ENCODE results near the gene CELA2A. TPM values are rescaled to one million over a fixed set of nuclear protein-coding genes. Genes with fewer than 3 reads are reported as not detected.

Gene CELA2A
- total and polyA plus RNA-seq, 4 donors: 0.63 to 1.8 (median 1.3) TPM; not detected in 1

GRCh38 chr1:15436881-15437442 lies 19.6 kb upstream of the CELA2A start:
- DNase-seq (no peak), ATAC-seq (ENCODE audit: low FRiP score) (no peak)
- Histone ChIP-seq H3K36me3 (ENCODE audit: control insufficient read depth in 1 of 2, insufficient read depth in 2 of 2, low read length in 1 of 2) (no peaks in the 10 kb centered on the region), H3K4me3 (ENCODE audit: low read length in 2 of 2) (no peak overlapping the region), H3K27me3 (ENCODE audit: control insufficient read depth in 1 of 2, insufficient read depth in 2 of 2, low read length in 1 of 2) (no peaks in the 10 kb centered on the region), H3K27ac (ENCODE audit: low read depth in 1 of 2, low read length in 2 of 2) (no peak overlapping the region), H3K9me3 (ENCODE audit: control insufficient read depth, low read length) (no peaks in the 10 kb centered on the region), H3K4me1 (ENCODE audit: control insufficient read depth in 1 of 2, insufficient read depth in 2 of 2, low read length in 2 of 2) (no peaks in the 10 kb centered on the region)
- intact Hi-C loops (cut with DNase I): no loop called here
- 94 to 98% methylated on average over 6 of the region's 6 CpGs for WGBS, 2 donors

GRCh38 chr1:15439325-15439724 lies 17.2 kb upstream of the CELA2A start:
- ATAC-seq (ENCODE audit: low FRiP score): no peak
- H3K9me3 ChIP-seq (ENCODE audit: control insufficient read depth, low read length): no peaks in the 10 kb centered on the region
- 97% methylated on average over 14 of the region's 14 CpGs for WGBS, 2 donors
- DNase-seq: no peak
- H3K4me3 ChIP-seq (ENCODE audit: low read length in 2 of 2): no peak overlapping the region
- H3K36me3 ChIP-seq (ENCODE audit: control insufficient read depth in 1 of 2, insufficient read depth in 2 of 2, low read length in 1 of 2): no peaks in the 10 kb centered on the region
- no peak overlapping the region for H3K27ac ChIP-seq (ENCODE audit: low read depth in 1 of 2, low read length in 2 of 2)
- no peaks in the 10 kb centered on the region for H3K4me1 ChIP-seq (ENCODE audit: control insufficient read depth in 1 of 2, insufficient read depth in 2 of 2, low read length in 2 of 2)
- intact Hi-C loops (cut with DNase I): no loop called here
- H3K27me3 ChIP-seq (ENCODE audit: control insufficient read depth in 1 of 2, insufficient read depth in 2 of 2, low read length in 1 of 2): no peaks in the 10 kb centered on the region

GRCh38 chr1:15440357-15440756 lies 16.2 kb upstream of the CELA2A start:
- Histone ChIP-seq H3K36me3 (ENCODE audit: control insufficient read depth in 1 of 2, insufficient read depth in 2 of 2, low read length in 1 of 2) (no peaks in the 10 kb centered on the region), H3K4me1 (ENCODE audit: control insufficient read depth in 1 of 2, insufficient read depth in 2 of 2, low read length in 2 of 2) (no peaks in the 10 kb centered on the region), H3K9me3 (ENCODE audit: control insufficient read depth, low read length) (no peaks in the 10 kb centered on the region), H3K27me3 (ENCODE audit: control insufficient read depth in 1 of 2, insufficient read depth in 2 of 2, low read length in 1 of 2) (no peaks in the 10 kb centered on the region), H3K4me3 (ENCODE audit: low read length in 2 of 2) (no peak overlapping the region), H3K27ac (ENCODE audit: low read depth in 1 of 2, low read length in 2 of 2) (no peak overlapping the region)
- intact Hi-C loops (cut with DNase I): no loop called here
- DNase-seq (no peak), ATAC-seq (ENCODE audit: low FRiP score) (no peak)
- 89 to 94% methylated on average over 13 of the region's 13 CpGs for WGBS, 2 donors

- Histone ChIP-seq H3K27me3 (ENCODE audit: control insufficient read depth in 1 of 2, insufficient read depth in 2 of 2, low read length in 1 of 2) (no peaks in the 10 kb centered on the region), H3K4me3 (ENCODE audit: low read length in 2 of 2) (no peak overlapping the region), H3K4me1 (ENCODE audit: control insufficient read depth in 1 of 2, insufficient read depth in 2 of 2, low read length in 2 of 2) (no peaks in the 10 kb centered on the region), H3K27ac (ENCODE audit: low read depth in 1 of 2, low read length in 2 of 2) (no peak overlapping the region), H3K36me3 (ENCODE audit: control insufficient read depth in 1 of 2, insufficient read depth in 2 of 2, low read length in 1 of 2) (no peaks in the 10 kb centered on the region), H3K9me3 (ENCODE audit: control insufficient read depth, low read length) (no peaks in the 10 kb centered on the region)
- DNase-seq (no peak), ATAC-seq (ENCODE audit: low FRiP score) (no peak)
- 79 to 83% methylated on average over 6 of the region's 6 CpGs for WGBS, 2 donors
- intact Hi-C loops (cut with DNase I): no loop called here
Observed at GRCh38 chr1:15441247-15441646, 15.3 kb upstream of the CELA2A start.

- no peak for DNase-seq
- 89 to 92% methylated on average over 8 of the region's 8 CpGs for WGBS, 2 donors
- H3K27ac ChIP-seq (ENCODE audit: low read depth in 1 of 2, low read length in 2 of 2): no peak overlapping the region
- ATAC-seq (ENCODE audit: low FRiP score): no peak
- intact Hi-C loops (cut with DNase I): no loop called here
- no peak overlapping the region for H3K4me3 ChIP-seq (ENCODE audit: low read length in 2 of 2)
- H3K9me3 ChIP-seq (ENCODE audit: control insufficient read depth, low read length): no peaks in the 10 kb centered on the region
- no peaks in the 10 kb centered on the region for H3K27me3 ChIP-seq (ENCODE audit: control insufficient read depth in 1 of 2, insufficient read depth in 2 of 2, low read length in 1 of 2)
- H3K36me3 ChIP-seq (ENCODE audit: control insufficient read depth in 1 of 2, insufficient read depth in 2 of 2, low read length in 1 of 2): no peaks in the 10 kb centered on the region
- H3K4me1 ChIP-seq (ENCODE audit: control insufficient read depth in 1 of 2, insufficient read depth in 2 of 2, low read length in 2 of 2): no peaks in the 10 kb centered on the region
Observed at GRCh38 chr1:15442119-15442518, 14.4 kb upstream of the CELA2A start.

GRCh38 chr1:15442759-15443158 lies 13.8 kb upstream of the CELA2A start:
- 77 to 80% methylated on average over 5 of the region's 5 CpGs for WGBS, 2 donors
- Histone ChIP-seq H3K4me1 (ENCODE audit: control insufficient read depth in 1 of 2, insufficient read depth in 2 of 2, low read length in 2 of 2) (no peaks in the 10 kb centered on the region), H3K9me3 (ENCODE audit: control insufficient read depth, low read length) (no peaks in the 10 kb centered on the region), H3K27me3 (ENCODE audit: control insufficient read depth in 1 of 2, insufficient read depth in 2 of 2, low read length in 1 of 2) (no peaks in the 10 kb centered on the region), H3K36me3 (ENCODE audit: control insufficient read depth in 1 of 2, insufficient read depth in 2 of 2, low read length in 1 of 2) (no peaks in the 10 kb centered on the region), H3K4me3 (ENCODE audit: low read length in 2 of 2) (no peak overlapping the region), H3K27ac (ENCODE audit: low read depth in 1 of 2, low read length in 2 of 2) (no peak overlapping the region)
- ATAC-seq (ENCODE audit: low FRiP score) (no peak), DNase-seq (no peak)
- intact Hi-C loops (cut with DNase I): no loop called here

GRCh38 chr1:15443281-15443680 lies 13.3 kb upstream of the CELA2A start:
- DNase-seq (no peak), ATAC-seq (ENCODE audit: low FRiP score) (no peak)
- Histone ChIP-seq H3K9me3 (ENCODE audit: control insufficient read depth, low read length) (no peaks in the 10 kb centered on the region), H3K4me1 (ENCODE audit: control insufficient read depth in 1 of 2, insufficient read depth in 2 of 2, low read length in 2 of 2) (no peaks in the 10 kb centered on the region), H3K27ac (ENCODE audit: low read depth in 1 of 2, low read length in 2 of 2) (no peak overlapping the region), H3K27me3 (ENCODE audit: control insufficient read depth in 1 of 2, insufficient read depth in 2 of 2, low read length in 1 of 2) (no peaks in the 10 kb centered on the region), H3K4me3 (ENCODE audit: low read length in 2 of 2) (no peak overlapping the region), H3K36me3 (ENCODE audit: control insufficient read depth in 1 of 2, insufficient read depth in 2 of 2, low read length in 1 of 2) (no peaks in the 10 kb centered on the region)
- intact Hi-C loops (cut with DNase I): no loop called here
- 68 to 77% methylated on average over 5 of the region's 5 CpGs for WGBS, 2 donors

- Histone ChIP-seq H3K4me1 (ENCODE audit: control insufficient read depth in 1 of 2, insufficient read depth in 2 of 2, low read length in 2 of 2) (no peaks in the 10 kb centered on the region), H3K27ac (ENCODE audit: low read depth in 1 of 2, low read length in 2 of 2) (no peak overlapping the region), H3K27me3 (ENCODE audit: control insufficient read depth in 1 of 2, insufficient read depth in 2 of 2, low read length in 1 of 2) (no peaks in the 10 kb centered on the region), H3K4me3 (ENCODE audit: low read length in 2 of 2) (no peak overlapping the region), H3K9me3 (ENCODE audit: control insufficient read depth, low read length) (no peaks in the 10 kb centered on the region), H3K36me3 (ENCODE audit: control insufficient read depth in 1 of 2, insufficient read depth in 2 of 2, low read length in 1 of 2) (no peaks in the 10 kb centered on the region)
- intact Hi-C loops (cut with DNase I): no loop called here
- ATAC-seq (ENCODE audit: low FRiP score): no peak
- no peak for DNase-seq
- 79 to 80% methylated on average over 17 of the region's 17 CpGs for WGBS, 2 donors
Observed at GRCh38 chr1:15444468-15445389, 11.8 kb upstream of the CELA2A start.
